Ascending aorta (tissue), 2 donors: ENCODE measurements around the gene FBXL5. TPM values are rescaled to one million over a fixed set of nuclear protein-coding genes. Genes with fewer than 3 reads are reported as not detected.

Experiments
- DNase-seq, 2 donors: peaks; one replicate each; pipeline ENCODE4 v3.0.0-alpha.2; 2019; ENCODE audit warnings: low spot score in 2 of 2
- H3K27ac ChIP-seq, 2 donors: fragments of 200-600 bp; sonication (generic); one replicate each; pipeline ENCODE4 v1.5.1; 2016 to 2017; ENCODE audit warnings: mild to moderate bottlenecking in 1 of 2
- H3K27me3 ChIP-seq: fragments of 200-600 bp; sonication (generic); one replicate; pipeline ENCODE4 v1.5.1; 2017
- H3K36me3 ChIP-seq, 2 donors: fragments of 200-600 bp; sonication (generic); one replicate each; pipeline ENCODE4 v1.5.1; 2016
- H3K4me1 ChIP-seq, 2 donors: fragments of 200-600 bp; sonication (generic); one replicate each; pipeline ENCODE4 v1.5.1; 2016 to 2017; ENCODE audit warnings: mild to moderate bottlenecking in 1 of 2
- H3K4me3 ChIP-seq, 2 donors: fragments of 200-600 bp; sonication (generic); one replicate each; pipeline ENCODE4 v1.5.1; 2016 to 2017; ENCODE audit warnings: mild to moderate bottlenecking in 1 of 2
- H3K9me3 ChIP-seq, 2 donors: fragments of 200-600 bp; sonication (generic); one replicate each; pipeline ENCODE4 v1.5.1; 2016
- intact Hi-C: fragments of 100-400 bp; cut with DNase I; formaldehyde crosslinking; loops from one replicate; pipeline ENCODE4 v1.15.1; 2023
- total RNA-seq: library from RNA; depleted of rRNA; stranded (reverse); fragments of >200 nt; gene quantifications from one replicate; pipeline ENCODE4 v1.1.0, GENCODE V29; 2016
- TF ChIP-seq, protein P1 (sequence below), 3 experiments: fragments of 200-600 bp in 2 of 3; fragments of 450-650 bp in 1 of 3; sonication (generic) in 2 of 3; IDR thresholded peaks; one replicate each; pipeline ENCODE4 v1.5.1; 2016 to 2019; ENCODE audit warnings: antibody characterized with exemption in 3 of 3, mild to moderate bottlenecking in 1 of 3, moderate library complexity in 1 of 3

Gene FBXL5
- total RNA-seq, 1 donor from 2014 or later: 59.0 TPM

GRCh38 chr4:15670576-15670975 is 15.4 kb upstream of the FBXL5 start:
- intact Hi-C loops: no loop called here
- H3K9me3 ChIP-seq: no peaks in the 10 kb centered on the region

DNA sequence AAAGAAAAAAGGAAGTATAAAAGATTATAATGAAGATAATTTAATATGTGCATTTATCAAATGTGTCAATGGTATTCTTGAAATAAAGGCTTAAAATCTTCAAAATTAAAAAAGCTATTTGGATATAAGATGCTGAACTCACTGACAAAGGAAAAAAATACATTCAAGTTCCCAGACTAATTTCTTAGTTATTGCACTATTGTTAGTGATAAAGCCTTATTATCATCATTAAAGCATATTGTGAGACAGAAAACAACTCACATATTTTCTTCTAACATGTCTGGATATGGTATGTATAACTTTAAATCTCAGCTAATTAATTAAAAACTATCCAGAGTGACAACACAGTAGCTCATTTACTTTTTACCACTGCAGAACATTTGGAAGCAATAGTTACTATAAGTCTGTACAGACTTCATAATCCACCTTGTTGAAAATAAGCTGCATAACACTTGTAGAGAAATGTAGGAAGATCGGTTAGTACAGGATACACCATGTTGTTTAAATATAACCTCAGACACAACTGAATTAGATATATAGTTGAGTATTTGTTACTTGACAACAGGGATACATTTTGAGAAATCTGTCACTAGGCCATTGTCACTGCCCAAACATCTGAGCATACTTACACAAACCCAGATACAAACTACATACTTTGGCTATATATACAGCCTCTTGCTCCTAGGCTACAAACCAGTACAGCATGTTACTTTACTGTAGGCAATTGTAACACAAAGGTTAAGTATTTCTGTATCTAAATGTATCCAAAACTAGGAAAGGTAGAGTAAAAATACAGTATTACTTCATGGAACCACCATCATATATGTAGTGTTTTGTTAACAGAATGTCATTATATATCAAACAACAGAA is 13.6 kb upstream of the FBXL5 start:
- Histone ChIP-seq H3K27ac (no peak overlapping the region), H3K36me3 (no peaks in the 10 kb centered on the region), H3K9me3 (no peaks in the 10 kb centered on the region), H3K27me3 (no peaks in the 10 kb centered on the region), H3K4me1 (peaks cover 0 to 2% of the 10 kb centered on the region in 2 donors), H3K4me3 (no peak overlapping the region)
- intact Hi-C loops: no loop called here
- no peak for DNase-seq
- TF ChIP-seq, protein P1, sequence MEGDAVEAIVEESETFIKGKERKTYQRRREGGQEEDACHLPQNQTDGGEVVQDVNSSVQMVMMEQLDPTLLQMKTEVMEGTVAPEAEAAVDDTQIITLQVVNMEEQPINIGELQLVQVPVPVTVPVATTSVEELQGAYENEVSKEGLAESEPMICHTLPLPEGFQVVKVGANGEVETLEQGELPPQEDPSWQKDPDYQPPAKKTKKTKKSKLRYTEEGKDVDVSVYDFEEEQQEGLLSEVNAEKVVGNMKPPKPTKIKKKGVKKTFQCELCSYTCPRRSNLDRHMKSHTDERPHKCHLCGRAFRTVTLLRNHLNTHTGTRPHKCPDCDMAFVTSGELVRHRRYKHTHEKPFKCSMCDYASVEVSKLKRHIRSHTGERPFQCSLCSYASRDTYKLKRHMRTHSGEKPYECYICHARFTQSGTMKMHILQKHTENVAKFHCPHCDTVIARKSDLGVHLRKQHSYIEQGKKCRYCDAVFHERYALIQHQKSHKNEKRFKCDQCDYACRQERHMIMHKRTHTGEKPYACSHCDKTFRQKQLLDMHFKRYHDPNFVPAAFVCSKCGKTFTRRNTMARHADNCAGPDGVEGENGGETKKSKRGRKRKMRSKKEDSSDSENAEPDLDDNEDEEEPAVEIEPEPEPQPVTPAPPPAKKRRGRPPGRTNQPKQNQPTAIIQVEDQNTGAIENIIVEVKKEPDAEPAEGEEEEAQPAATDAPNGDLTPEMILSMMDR (IDR thresholded peaks at IDR 0.05): no peak

More at GRCh38 chr4:15670576-15670975, 15.4 kb upstream of the FBXL5 start:
- TF ChIP-seq, protein P1 (IDR thresholded peaks at IDR 0.05): no peak
- no peak for DNase-seq
- Histone ChIP-seq H3K27ac (no peak overlapping the region), H3K4me3 (no peak overlapping the region), H3K27me3 (no peaks in the 10 kb centered on the region), H3K36me3 (no peaks in the 10 kb centered on the region), H3K4me1 (peaks cover 0 to 2% of the 10 kb centered on the region in 2 donors)

- H3K9me3 ChIP-seq: no peaks in the 10 kb centered on the region
- H3K4me1 ChIP-seq: peaks cover 0 to 2% of the 10 kb centered on the region in 2 donors
- H3K27me3 ChIP-seq: no peaks in the 10 kb centered on the region
- H3K27ac ChIP-seq: no peak overlapping the region
- intact Hi-C loops: no loop called here
- no peaks in the 10 kb centered on the region for H3K36me3 ChIP-seq
- TF ChIP-seq, protein P1 (IDR thresholded peaks at IDR 0.05): no peak
- DNase-seq: no peak
- H3K4me3 ChIP-seq: no peak overlapping the region
These were observed 11.8 kb upstream of the FBXL5 start for GRCh38 chr4:15667006-15667405.

DNA sequence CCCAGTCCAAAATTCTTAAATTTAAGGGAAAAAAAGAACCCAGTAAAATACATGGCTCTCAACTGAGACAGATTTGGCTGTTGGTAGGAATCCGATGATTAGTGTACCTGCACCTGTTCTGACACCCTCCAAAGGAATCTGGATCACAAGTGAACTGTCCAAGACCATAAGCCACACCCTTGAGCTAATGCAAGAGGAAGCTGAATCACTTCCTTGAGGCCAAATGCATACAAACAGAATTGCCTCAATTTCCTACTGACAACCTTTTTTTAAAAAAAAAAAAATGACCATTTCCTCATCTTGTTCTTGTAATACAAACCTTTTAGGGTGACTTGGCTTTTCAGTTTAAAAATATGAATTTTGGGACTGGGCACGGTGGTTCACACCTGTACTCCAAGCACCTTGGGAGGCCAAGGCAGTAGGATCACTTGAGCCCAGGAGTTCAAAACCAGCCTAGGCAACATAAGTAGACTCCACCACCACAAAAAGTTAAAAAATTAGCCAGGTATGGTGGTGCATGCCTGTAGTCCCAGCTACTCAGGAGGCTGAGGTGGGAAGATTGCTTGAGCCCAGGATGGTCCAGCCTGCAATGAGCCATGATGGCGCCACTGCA is 10.7 kb upstream of the FBXL5 start:
- intact Hi-C loops: no loop called here
- TF ChIP-seq, protein P1 (IDR thresholded peaks at IDR 0.05): no peak
- H3K27ac ChIP-seq: no peak overlapping the region

DNA sequence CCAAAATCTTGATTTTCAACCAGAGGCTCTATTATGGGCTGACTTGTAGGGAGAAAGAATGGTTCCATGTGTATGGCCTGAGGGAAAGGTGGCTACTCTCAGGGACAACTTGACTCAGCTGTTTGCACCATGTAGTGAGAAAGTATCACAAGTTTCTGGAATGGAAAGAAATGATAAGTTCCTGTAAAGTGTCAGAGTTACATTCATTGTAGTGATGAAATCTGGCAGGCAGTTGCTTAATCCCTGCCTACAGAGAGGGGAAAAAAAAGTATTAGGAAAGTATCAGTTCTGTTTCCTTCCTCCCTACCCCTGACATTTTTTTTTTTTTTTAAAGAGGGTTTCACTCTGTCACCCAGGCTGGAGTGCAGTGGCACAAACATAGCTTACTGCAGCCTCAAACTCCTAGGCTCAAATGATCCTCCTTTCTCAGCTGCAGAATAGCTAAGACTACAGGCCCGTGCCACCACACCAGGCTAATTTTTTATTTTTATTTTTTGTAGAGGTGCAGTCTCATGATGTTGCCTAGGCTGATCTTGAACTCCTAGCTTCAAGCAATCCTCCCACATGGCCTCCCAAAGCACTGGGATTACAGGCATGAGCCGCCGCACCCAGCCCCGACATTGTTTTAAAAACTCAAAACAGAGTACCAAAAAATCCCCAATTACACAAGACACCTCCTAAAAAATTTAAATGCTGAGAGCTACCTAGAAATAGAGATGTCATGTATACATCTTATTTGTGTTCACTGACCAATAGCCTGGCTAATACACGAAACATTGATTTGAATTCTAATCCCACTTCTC is 4.8 kb upstream of the FBXL5 start:
- intact Hi-C loops: loop anchor here (5.0 to 10.0 kb wide), 3 partner anchors 428 to 1313 kb away; partner anchors contain the start of gene TAPT1
- H3K9me3 ChIP-seq: no peaks in the 10 kb centered on the region
- H3K4me1 ChIP-seq: peaks cover 0 to 17% of the 10 kb centered on the region in 2 donors
- H3K27me3 ChIP-seq: no peaks in the 10 kb centered on the region
- H3K27ac ChIP-seq: no peak overlapping the region
- DNase-seq: no peak
- no peak overlapping the region for H3K4me3 ChIP-seq
- no peaks in the 10 kb centered on the region for H3K36me3 ChIP-seq
- TF ChIP-seq, protein P1 (IDR thresholded peaks at IDR 0.05): no peak

More for the DNA sequence above, 10.7 kb upstream of the FBXL5 start:
- Histone ChIP-seq H3K4me3 (no peak overlapping the region), H3K4me1 (peaks cover 0 to 2% of the 10 kb centered on the region in 2 donors), H3K27me3 (no peaks in the 10 kb centered on the region), H3K36me3 (no peaks in the 10 kb centered on the region), H3K9me3 (no peaks in the 10 kb centered on the region)
- no peak for DNase-seq
